Neural crest cell (in vitro differentiated cells): ENCODE measurements around the gene GFRA4. TPM values are rescaled to one million over a fixed set of nuclear protein-coding genes. Genes with fewer than 3 reads are reported as not detected.

Experiments used
- DNase-seq: peaks from one replicate; pipeline ENCODE4 v3.0.0; 2021; ENCODE audit warnings: low read depth, mixed read lengths, low spot score
- H3K27ac Mint-ChIP-seq: one replicate; pipeline ENCODE4 v1.8.0; 2021; ENCODE audit warnings: mild to moderate bottlenecking, mixed read lengths; ENCODE audit not compliant: unreplicated experiment
- H3K27me3 Mint-ChIP-seq: 2 replicates; pipeline ENCODE4 v1.8.0; 2021; ENCODE audit warnings: low read depth, mild to moderate bottlenecking, mixed read lengths
- H3K36me3 Mint-ChIP-seq: 2 replicates; pipeline ENCODE4 v1.8.0; 2021; ENCODE audit warnings: low read depth, mild to moderate bottlenecking, mixed read lengths
- H3K4me1 Mint-ChIP-seq: 2 replicates; pipeline ENCODE4 v1.8.0; 2021; ENCODE audit warnings: mixed read lengths
- H3K4me3 Mint-ChIP-seq: one replicate; pipeline ENCODE4 v1.8.0; 2021; ENCODE audit warnings: mild to moderate bottlenecking, mixed read lengths
- H3K9me3 Mint-ChIP-seq: 2 replicates; pipeline ENCODE4 v1.8.0; 2021; ENCODE audit warnings: mixed read lengths
- CTCF ChIP-seq: fragments of 200-600 bp; sonication (generic); conservative IDR thresholded peaks from 2 replicates; pipeline ENCODE4 v1.5.0; 2021; ENCODE audit warnings: antibody characterized with exemption, mild to moderate bottlenecking
- total RNA-seq: library from RNA; stranded (reverse); gene quantifications from 2 replicates; pipeline ENCODE4 v1.2.1, GENCODE V29; 2021

Gene GFRA4
- total RNA-seq, 1 donor from 2014 or later, result not detected

DNA sequence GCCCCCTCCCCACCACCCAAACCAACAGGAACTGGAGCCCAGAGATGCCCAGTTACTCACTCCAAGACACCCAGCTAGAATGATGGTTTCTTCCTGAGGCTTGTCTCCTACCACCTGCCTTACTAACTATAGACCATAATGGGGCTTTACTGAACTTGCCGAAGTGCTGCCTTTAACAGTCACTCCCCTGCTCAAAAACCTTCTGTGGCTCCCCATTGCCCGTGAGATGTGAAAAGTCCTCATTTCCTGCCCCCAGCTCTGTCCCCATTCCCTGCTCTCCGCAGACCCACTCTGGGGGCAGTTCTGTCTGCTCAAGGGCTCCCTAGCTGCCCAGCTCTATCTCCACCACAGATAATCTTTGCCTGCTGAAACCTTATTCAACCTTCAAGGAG lies 44.3 kb upstream of the GFRA4 start:
- no peak for DNase-seq
- TF ChIP-seq CTCF, result no peak
- no peaks in the 10 kb centered on the region for H3K36me3 Mint-ChIP-seq

DNA sequence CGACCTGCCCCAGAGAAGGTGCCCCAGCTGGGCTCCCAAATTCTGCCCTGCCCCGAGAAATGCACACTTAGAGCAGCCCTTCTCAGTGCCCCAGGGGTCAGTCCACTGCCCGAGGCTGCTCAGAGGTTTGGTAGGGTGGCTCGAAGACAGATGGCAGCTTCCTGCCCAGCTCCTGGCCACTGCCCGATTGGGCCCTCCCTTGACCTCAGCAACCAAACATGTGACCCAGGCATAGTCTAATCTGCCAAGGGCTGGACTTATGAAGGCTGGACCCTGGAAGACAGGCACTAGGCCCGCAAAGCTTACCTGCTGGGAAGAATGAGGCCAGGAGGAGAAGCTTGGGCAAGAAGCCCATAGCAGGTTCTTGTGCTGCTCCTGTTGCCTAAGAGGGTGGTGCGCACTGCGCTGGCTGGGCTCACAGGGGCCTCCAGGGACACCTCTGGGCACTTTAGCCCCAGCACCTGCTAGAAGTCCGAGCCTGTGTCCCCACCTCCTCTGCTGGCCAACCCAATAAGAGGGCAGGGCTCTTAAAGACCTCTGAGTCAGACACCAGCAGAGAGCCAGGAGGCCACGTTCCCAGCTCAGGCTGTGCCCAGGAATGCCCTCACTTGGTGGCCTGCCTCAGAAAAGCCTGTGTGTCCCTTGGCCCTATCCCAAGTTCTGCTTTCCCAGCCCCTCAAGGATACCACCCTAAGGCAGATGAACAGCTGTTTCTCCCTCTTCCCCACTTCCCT lies 43.7 kb upstream of the GFRA4 start:
- H3K4me3 Mint-ChIP-seq, result no peak overlapping the region
- H3K27me3 Mint-ChIP-seq, result no peaks in the 10 kb centered on the region
- H3K9me3 Mint-ChIP-seq, result no peaks in the 10 kb centered on the region
- H3K4me1 Mint-ChIP-seq, result no peaks in the 10 kb centered on the region
- H3K36me3 Mint-ChIP-seq, result no peaks in the 10 kb centered on the region
- DNase-seq, result no peak
- TF ChIP-seq CTCF, result no peak
- H3K27ac Mint-ChIP-seq, result no peak overlapping the region

More for the DNA sequence above, 44.3 kb upstream of the GFRA4 start:
- H3K4me1 Mint-ChIP-seq, result no peaks in the 10 kb centered on the region
- H3K4me3 Mint-ChIP-seq, result no peak overlapping the region
- H3K9me3 Mint-ChIP-seq, result no peaks in the 10 kb centered on the region
- no peaks in the 10 kb centered on the region for H3K27me3 Mint-ChIP-seq
- no peak overlapping the region for H3K27ac Mint-ChIP-seq

GRCh38 chr20:3705970-3706739 lies 43.0 kb upstream of the GFRA4 start:
- H3K36me3 Mint-ChIP-seq, result no peaks in the 10 kb centered on the region
- no peak for DNase-seq
- no peak for TF ChIP-seq CTCF
- no peaks in the 10 kb centered on the region for H3K4me1 Mint-ChIP-seq
- H3K9me3 Mint-ChIP-seq, result no peaks in the 10 kb centered on the region
- H3K4me3 Mint-ChIP-seq, result no peak overlapping the region
- H3K27ac Mint-ChIP-seq, result no peak overlapping the region
- H3K27me3 Mint-ChIP-seq, result no peaks in the 10 kb centered on the region

DNA sequence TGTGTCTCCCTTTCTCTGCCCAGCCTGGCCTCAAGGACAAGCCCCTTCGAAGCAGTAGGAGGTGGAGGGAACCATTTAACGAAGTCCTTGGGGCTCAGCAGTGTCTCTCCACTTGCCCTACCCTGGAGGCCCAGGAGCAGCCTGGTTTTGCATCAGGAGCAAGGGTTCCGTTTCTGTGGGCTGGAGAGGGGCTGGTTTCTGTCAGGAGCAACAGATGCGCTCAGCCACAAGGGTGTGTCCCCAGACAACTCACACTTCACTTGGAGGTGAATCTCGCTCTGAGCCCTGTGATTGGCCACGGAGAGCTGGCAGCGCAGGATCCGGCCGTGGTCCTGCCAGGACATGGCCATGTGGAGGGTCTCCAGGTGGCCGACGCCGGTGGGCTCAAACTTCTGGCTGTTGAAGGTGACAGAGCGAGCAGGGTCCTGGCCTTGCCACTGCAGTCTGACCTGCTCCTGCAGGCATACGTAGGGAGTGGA lies 42.3 kb upstream of the GFRA4 start:
- Mint-ChIP-seq H3K4me3 (no peak overlapping the region), H3K27me3 (no peaks in the 10 kb centered on the region), H3K27ac (no peak overlapping the region), H3K9me3 (no peaks in the 10 kb centered on the region), H3K4me1 (no peaks in the 10 kb centered on the region), H3K36me3 (no peaks in the 10 kb centered on the region)
- DNase-seq, result no peak
- no peak for TF ChIP-seq CTCF

DNA sequence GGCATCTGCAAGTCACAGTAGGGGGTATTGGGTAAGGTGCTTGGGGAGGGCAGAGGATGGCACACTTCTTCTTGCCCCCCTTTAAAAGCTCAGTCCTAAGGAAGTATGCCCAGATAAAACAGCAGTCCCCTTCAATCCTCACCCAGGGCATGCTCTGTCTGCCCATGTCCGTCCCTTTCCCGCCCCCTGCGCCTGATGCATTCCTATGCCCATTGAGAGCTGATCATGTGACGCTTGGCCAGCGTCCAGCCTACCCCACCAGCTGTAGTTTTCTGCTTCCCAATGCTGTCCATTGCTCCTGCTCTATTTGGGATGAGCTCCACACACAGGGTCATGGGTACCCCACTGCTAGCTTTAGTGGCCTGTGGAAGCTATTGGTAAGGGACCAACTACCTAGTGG lies 40.9 kb upstream of the GFRA4 start:
- no peak overlapping the region for H3K4me3 Mint-ChIP-seq
- no peak for TF ChIP-seq CTCF
- no peaks in the 10 kb centered on the region for H3K36me3 Mint-ChIP-seq
- no peak for DNase-seq
- H3K9me3 Mint-ChIP-seq, result no peaks in the 10 kb centered on the region
- no peaks in the 10 kb centered on the region for H3K27me3 Mint-ChIP-seq
- H3K4me1 Mint-ChIP-seq, result no peaks in the 10 kb centered on the region
- no peak overlapping the region for H3K27ac Mint-ChIP-seq
